GM19463 (cell line): Measurements from ENCODE around the gene IGFL2.
"Not testable (repeated sequence)": the region's sequence is repeated elsewhere in the genome, so short reads cannot be mapped to it uniquely, and the experiment has no call there.

Experiments used
- ATAC-seq: cut with Tn5 transposase; IDR thresholded peaks from one replicate; pipeline ENCODE4 v1.9.1; 2021; ENCODE audit warnings: mild to moderate bottlenecking, moderate library complexity; ENCODE audit not compliant: unreplicated experiment

The IGFL2 gene

GRCh38 chr19:46147791-46148288, at the start of gene IGFL2:
IGFL2 (plus strand) TSS chr19:46148238; CDS start chr19:46148279, 41 bp downstream.
- no peak for ATAC-seq

GRCh38 chr19:46100344-46100743, 47.7 kb upstream of the IGFL2 start:
- no peak for ATAC-seq

- ATAC-seq = no peak
These were observed 46.7 kb upstream of the IGFL2 start for GRCh38 chr19:46101293-46101692.

- ATAC-seq = not testable (repeated sequence)
These were observed 45.7 kb upstream of the IGFL2 start for GRCh38 chr19:46102333-46102732.

- no peak for ATAC-seq
These were observed 40.7 kb upstream of the IGFL2 start for GRCh38 chr19:46107371-46107770.

- ATAC-seq = no peak
These were observed 38.2 kb upstream of the IGFL2 start for GRCh38 chr19:46109876-46110275.

- no peak for ATAC-seq
These were observed 36.7 kb upstream of the IGFL2 start for GRCh38 chr19:46111376-46111775.

- no peak for ATAC-seq
These were observed 35.5 kb upstream of the IGFL2 start for GRCh38 chr19:46112527-46112926.

GRCh38 chr19:46113726-46114125, 34.3 kb upstream of the IGFL2 start:
- ATAC-seq = no peak

GRCh38 chr19:46115396-46116106, 32.5 kb upstream of the IGFL2 start:
- no peak for ATAC-seq

- no peak for ATAC-seq
These were observed 31.9 kb upstream of the IGFL2 start for GRCh38 chr19:46116121-46116520.

GRCh38 chr19:46118136-46118535, 29.9 kb upstream of the IGFL2 start:
- no peak for ATAC-seq

- no peak for ATAC-seq
These were observed 23.4 kb upstream of the IGFL2 start, which contains the start of gene IGFL3 for GRCh38 chr19:46124638-46125115. IGFL3 (minus strand) TSS chr19:46124688; CDS start chr19:46124649, 39 bp downstream.

- ATAC-seq = no peak
These were observed 22.6 kb upstream of the IGFL2 start for GRCh38 chr19:46125447-46125846.

GRCh38 chr19:46126086-46126580, 21.9 kb upstream of the IGFL2 start:
- ATAC-seq = no peak

GRCh38 chr19:46131485-46132143, 16.4 kb upstream of the IGFL2 start:
- no peak for ATAC-seq

GRCh38 chr19:46132508-46133100, 15.4 kb upstream of the IGFL2 start:
- no peak for ATAC-seq

- no peak for ATAC-seq
These were observed 14.9 kb upstream of the IGFL2 start for GRCh38 chr19:46133101-46133627.

- no peak for ATAC-seq
These were observed 14.2 kb upstream of the IGFL2 start for GRCh38 chr19:46133777-46134241.

GRCh38 chr19:46134527-46134926, 13.5 kb upstream of the IGFL2 start:
- no peak for ATAC-seq

GRCh38 chr19:46137915-46138473, 10.0 kb upstream of the IGFL2 start:
- ATAC-seq = no peak
